ENCODE measurements around the gene ZNF322. TPM values are rescaled to one million over a fixed set of nuclear protein-coding genes. Genes with fewer than 3 reads are reported as not detected.

The ZNF322 gene
- total RNA-seq, 1 donor: 1.2 TPM

- peaks cover 11% of the 10 kb centered on the region for H3K27me3 ChIP-seq (ENCODE audit: insufficient read depth, low read length)
- no peaks in the 10 kb centered on the region for H3K9me3 ChIP-seq (ENCODE audit: low read depth, low read length)
- peaks cover 29% of the 10 kb centered on the region for H3K4me1 ChIP-seq (ENCODE audit: insufficient read depth, low read length)
- no peak overlapping the region for H3K4me3 ChIP-seq (ENCODE audit: low read length)
Observed at GRCh38 chr6:26599591-26599990, 60.0 kb downstream of the ZNF322 start.

GRCh38 chr6:26599134-26599533, 60.4 kb downstream of the ZNF322 start:
- Histone ChIP-seq H3K4me3 (ENCODE audit: low read length) (no peak overlapping the region), H3K27me3 (ENCODE audit: insufficient read depth, low read length) (peaks cover 15% of the 10 kb centered on the region), H3K4me1 (ENCODE audit: insufficient read depth, low read length) (peaks cover 29% of the 10 kb centered on the region), H3K9me3 (ENCODE audit: low read depth, low read length) (no peaks in the 10 kb centered on the region)

GRCh38 chr6:26598267-26598666, 61.3 kb downstream of the ZNF322 start:
- H3K9me3 ChIP-seq (ENCODE audit: low read depth, low read length): no peaks in the 10 kb centered on the region
- H3K4me1 ChIP-seq (ENCODE audit: insufficient read depth, low read length): peaks cover 29% of the 10 kb centered on the region
- H3K27me3 ChIP-seq (ENCODE audit: insufficient read depth, low read length): peaks cover 24% of the 10 kb centered on the region
- no peak overlapping the region for H3K4me3 ChIP-seq (ENCODE audit: low read length)

GRCh38 chr6:26597821-26598220, 61.7 kb downstream of the ZNF322 start:
- peaks cover 28% of the 10 kb centered on the region for H3K27me3 ChIP-seq (ENCODE audit: insufficient read depth, low read length)
- peak overlapping the region; percentile 74 for H3K4me3 ChIP-seq (ENCODE audit: low read length)
- H3K4me1 ChIP-seq (ENCODE audit: insufficient read depth, low read length): peaks cover 29% of the 10 kb centered on the region
- no peaks in the 10 kb centered on the region for H3K9me3 ChIP-seq (ENCODE audit: low read depth, low read length)

GRCh38 chr6:26597389-26597766, 62.2 kb downstream of the ZNF322 start:
- peak overlapping the region; percentile 74 for H3K4me3 ChIP-seq (ENCODE audit: low read length)
- peaks cover 33% of the 10 kb centered on the region for H3K27me3 ChIP-seq (ENCODE audit: insufficient read depth, low read length)
- H3K4me1 ChIP-seq (ENCODE audit: insufficient read depth, low read length): peaks cover 29% of the 10 kb centered on the region
- H3K9me3 ChIP-seq (ENCODE audit: low read depth, low read length): no peaks in the 10 kb centered on the region

GRCh38 chr6:26596579-26597388, 62.8 kb downstream of the ZNF322 start, which contains the start of gene ABT1:
ABT1 (plus strand) TSS chr6:26596953; CDS start chr6:26596983, 30 bp downstream.
- peaks cover 29% of the 10 kb centered on the region for H3K4me1 ChIP-seq (ENCODE audit: insufficient read depth, low read length)
- no peaks in the 10 kb centered on the region for H3K9me3 ChIP-seq (ENCODE audit: low read depth, low read length)
- H3K4me3 ChIP-seq (ENCODE audit: low read length): peak within 1 kb of the TSS; percentile 74
- peaks cover 38% of the 10 kb centered on the region for H3K27me3 ChIP-seq (ENCODE audit: insufficient read depth, low read length)

- Histone ChIP-seq H3K9me3 (ENCODE audit: low read depth, low read length) (no peaks in the 10 kb centered on the region), H3K27me3 (ENCODE audit: insufficient read depth, low read length) (peaks cover 41% of the 10 kb centered on the region), H3K4me1 (ENCODE audit: insufficient read depth, low read length) (peaks cover 29% of the 10 kb centered on the region), H3K4me3 (ENCODE audit: low read length) (peak overlapping the region; percentile 74)
Observed at GRCh38 chr6:26595669-26596269, 63.8 kb downstream of the ZNF322 start.

- Histone ChIP-seq H3K27me3 (ENCODE audit: insufficient read depth, low read length) (peaks cover 48% of the 10 kb centered on the region), H3K9me3 (ENCODE audit: low read depth, low read length) (no peaks in the 10 kb centered on the region), H3K4me3 (ENCODE audit: low read length) (no peak overlapping the region), H3K4me1 (ENCODE audit: insufficient read depth, low read length) (peaks cover 29% of the 10 kb centered on the region)
Observed at GRCh38 chr6:26594730-26595632, 64.6 kb downstream of the ZNF322 start.

- peaks cover 50% of the 10 kb centered on the region for H3K27me3 ChIP-seq (ENCODE audit: insufficient read depth, low read length)
- H3K9me3 ChIP-seq (ENCODE audit: low read depth, low read length): no peaks in the 10 kb centered on the region
- H3K4me1 ChIP-seq (ENCODE audit: insufficient read depth, low read length): peaks cover 29% of the 10 kb centered on the region
- H3K4me3 ChIP-seq (ENCODE audit: low read length): no peak overlapping the region
Observed at GRCh38 chr6:26594131-26594498, 65.4 kb downstream of the ZNF322 start.

GRCh38 chr6:26593278-26594130, 66.0 kb downstream of the ZNF322 start:
- peaks cover 50% of the 10 kb centered on the region for H3K27me3 ChIP-seq (ENCODE audit: insufficient read depth, low read length)
- H3K4me3 ChIP-seq (ENCODE audit: low read length): no peak overlapping the region
- no peaks in the 10 kb centered on the region for H3K9me3 ChIP-seq (ENCODE audit: low read depth, low read length)
- peaks cover 27% of the 10 kb centered on the region for H3K4me1 ChIP-seq (ENCODE audit: insufficient read depth, low read length)

GRCh38 chr6:26592649-26593048, 66.9 kb downstream of the ZNF322 start:
- no peaks in the 10 kb centered on the region for H3K9me3 ChIP-seq (ENCODE audit: low read depth, low read length)
- H3K4me3 ChIP-seq (ENCODE audit: low read length): no peak overlapping the region
- H3K4me1 ChIP-seq (ENCODE audit: insufficient read depth, low read length): peaks cover 19% of the 10 kb centered on the region
- peaks cover 50% of the 10 kb centered on the region for H3K27me3 ChIP-seq (ENCODE audit: insufficient read depth, low read length)

- Histone ChIP-seq H3K27me3 (ENCODE audit: insufficient read depth, low read length) (peaks cover 54% of the 10 kb centered on the region), H3K9me3 (ENCODE audit: low read depth, low read length) (no peaks in the 10 kb centered on the region), H3K4me1 (ENCODE audit: insufficient read depth, low read length) (no peaks in the 10 kb centered on the region), H3K4me3 (ENCODE audit: low read length) (no peak overlapping the region)
Observed at GRCh38 chr6:26588965-26589364, 70.6 kb downstream of the ZNF322 start.

All from mononuclear cell (primary cell).